HFFc6 (cell line): ENCODE results near the gene MANF. TPM values are rescaled to one million over a fixed set of nuclear protein-coding genes. Genes with fewer than 3 reads are reported as not detected.
"Not testable (repeated sequence)": the region's sequence is repeated elsewhere in the genome, so short reads cannot be mapped to it uniquely, and the experiment has no call there.

Source experiments
- DNase-seq: peaks from one replicate; pipeline ENCODE4 v3.0.0-alpha.2; 2018
- H3K27ac Mint-ChIP-seq: 2 replicates; pipeline ENCODE4 v1.8.0; 2020; ENCODE audit warnings: mild to moderate bottlenecking, mixed read lengths
- H3K27me3 Mint-ChIP-seq: 2 replicates; pipeline ENCODE4 v1.8.0; 2021; ENCODE audit warnings: mild to moderate bottlenecking, moderate library complexity, mixed read lengths; ENCODE audit not compliant: insufficient read depth
- H3K36me3 Mint-ChIP-seq: 2 replicates; pipeline ENCODE4 v1.8.0; 2021; ENCODE audit warnings: low read depth, mixed read lengths
- H3K4me1 Mint-ChIP-seq: 2 replicates; pipeline ENCODE4 v1.8.0; 2020; ENCODE audit warnings: low read depth, mixed read lengths
- H3K4me3 Mint-ChIP-seq: 2 replicates; pipeline ENCODE4 v1.8.0; 2020; ENCODE audit warnings: mild to moderate bottlenecking, moderate library complexity, mixed read lengths
- H3K9me3 Mint-ChIP-seq: 2 replicates; pipeline ENCODE4 v1.8.0; 2020; ENCODE audit warnings: mild to moderate bottlenecking, mixed read lengths
- CTCF ChIP-seq: fragments of 200-600 bp; sonication (generic); IDR thresholded peaks from 2 replicates; pipeline ENCODE4 v1.5.0; 2021; ENCODE audit warnings: antibody characterized with exemption, mild to moderate bottlenecking
- total RNA-seq, 6 experiments: library from RNA; stranded (reverse); fragmentation: NEBNext Ultra II Directional; extraction: Animal tissue kit (Norgen Biotek cat#: 25700); gene quantifications; 2 replicates in 1 of 6; 3 replicates in 5 of 6; pipeline ENCODE4 v1.2.3, GENCODE V29; 2021

The MANF gene
- total RNA-seq, 6 experiments from 2014 or later = 157 to 196 (median 179) TPM

- H3K27me3 Mint-ChIP-seq = no peaks in the 10 kb centered on the region; the same call in none of the 2 replicates
- TF ChIP-seq CTCF = no peak
- no peaks in the 10 kb centered on the region for H3K9me3 Mint-ChIP-seq
- DNase-seq = no peak
- peak overlapping the region; percentile 95 for H3K4me3 Mint-ChIP-seq
- peak overlapping the region; percentile 98 for H3K27ac Mint-ChIP-seq
- H3K36me3 Mint-ChIP-seq = peaks cover 35% of the 10 kb centered on the region
- H3K4me1 Mint-ChIP-seq = peaks cover 46% of the 10 kb centered on the region
Observed at GRCh38 chr3:51384055-51384725, 901 bp upstream of the MANF start.

GRCh38 chr3:51385621-51386091 is 565 bp downstream of the MANF start:
- no peaks in the 10 kb centered on the region for H3K9me3 Mint-ChIP-seq
- DNase-seq = no peak
- peaks cover 38% of the 10 kb centered on the region for H3K36me3 Mint-ChIP-seq
- peak overlapping the region; percentile 79 for H3K27ac Mint-ChIP-seq
- no peaks in the 10 kb centered on the region; the same call in none of the 2 replicates for H3K27me3 Mint-ChIP-seq
- peak overlapping the region; percentile 95 for H3K4me3 Mint-ChIP-seq
- no peak for TF ChIP-seq CTCF
- peaks cover 54% of the 10 kb centered on the region for H3K4me1 Mint-ChIP-seq

- DNase-seq = no peak
- H3K9me3 Mint-ChIP-seq = no peaks in the 10 kb centered on the region
- H3K4me1 Mint-ChIP-seq = peaks cover 55% of the 10 kb centered on the region
- no peaks in the 10 kb centered on the region; the same call in none of the 2 replicates for H3K27me3 Mint-ChIP-seq
- peak; percentile 60 for TF ChIP-seq CTCF
- H3K27ac Mint-ChIP-seq = peak overlapping the region; percentile 79
- H3K4me3 Mint-ChIP-seq = peak overlapping the region; percentile 95
- H3K36me3 Mint-ChIP-seq = peaks cover 38% of the 10 kb centered on the region
Observed at GRCh38 chr3:51386159-51386851, 1.2 kb downstream of the MANF start.

GRCh38 chr3:51386852-51387229 is 1.8 kb downstream of the MANF start:
- Mint-ChIP-seq H3K27ac (peak overlapping the region; percentile 79; the same call in 1 of the 2 replicates), H3K36me3 (peaks cover 38% of the 10 kb centered on the region), H3K4me3 (peak overlapping the region; percentile 95), H3K4me1 (peaks cover 55% of the 10 kb centered on the region), H3K27me3 (no peaks in the 10 kb centered on the region; the same call in none of the 2 replicates), H3K9me3 (no peaks in the 10 kb centered on the region)
- DNase-seq = no peak
- TF ChIP-seq CTCF = no peak

GRCh38 chr3:51387281-51387680 is 2.2 kb downstream of the MANF start:
- peaks cover 38% of the 10 kb centered on the region for H3K36me3 Mint-ChIP-seq
- H3K4me1 Mint-ChIP-seq = peaks cover 55% of the 10 kb centered on the region
- not testable (repeated sequence) for DNase-seq, H3K9me3 Mint-ChIP-seq, H3K27ac Mint-ChIP-seq, H3K27me3 Mint-ChIP-seq
- peak overlapping the region; percentile 95 for H3K4me3 Mint-ChIP-seq
